NCI-H82 treated with DMSO at 0.1 percent for 48 hours (cell line): ENCODE measurements around the gene DOK4.
"Not testable (repeated sequence)": the region's sequence is repeated elsewhere in the genome, so short reads cannot be mapped to it uniquely, and the experiment has no call there.

ENCODE experiments used
- DNase-seq: peaks from one replicate; lab custom pipeline; 2025; ENCODE audit not compliant: unreplicated experiment; lab: John Stamatoyannopoulos, UW

DOK4 gene

DNA sequence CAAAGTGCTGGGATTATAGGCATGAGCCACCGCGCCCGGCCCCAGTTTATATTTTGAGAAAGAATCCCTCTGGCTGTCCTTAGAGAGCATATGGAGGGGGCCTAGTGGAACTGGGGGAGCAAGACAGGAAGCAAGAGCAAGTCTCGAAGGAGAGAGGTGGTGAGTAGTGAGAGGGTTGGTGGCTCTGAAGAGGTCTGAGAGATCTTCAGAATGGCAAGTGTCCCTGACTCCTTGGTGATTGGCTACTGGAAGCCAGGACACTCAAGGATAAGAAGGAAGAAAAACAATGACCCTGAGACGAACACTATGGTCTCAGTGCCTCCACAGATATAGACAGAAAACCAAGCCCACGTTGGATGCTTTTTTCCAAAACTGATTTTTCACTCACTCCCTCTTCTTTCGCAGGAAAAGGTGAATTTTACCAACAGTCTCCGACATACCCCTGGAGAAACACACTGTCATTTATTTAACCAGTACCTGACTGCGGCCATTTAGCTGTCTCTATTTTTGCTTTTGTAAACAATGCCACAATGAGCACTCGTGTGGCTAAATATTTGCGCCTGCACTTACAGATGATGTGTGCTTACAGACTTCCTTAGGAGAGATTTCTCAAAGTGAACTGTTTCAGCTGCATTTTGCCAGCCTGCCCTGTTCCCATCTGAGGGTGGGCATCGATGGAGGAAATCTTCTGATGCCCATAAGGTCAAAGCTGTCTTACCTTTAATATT, 15.9 kb upstream of the DOK4 start:
- no peak for DNase-seq

- DNase-seq, result no peak
Measured at GRCh38 chr16:57501492-57501891, 15.2 kb upstream of the DOK4 start.

- no peak for DNase-seq
Measured at GRCh38 chr16:57500578-57501111, 14.4 kb upstream of the DOK4 start.

DNA sequence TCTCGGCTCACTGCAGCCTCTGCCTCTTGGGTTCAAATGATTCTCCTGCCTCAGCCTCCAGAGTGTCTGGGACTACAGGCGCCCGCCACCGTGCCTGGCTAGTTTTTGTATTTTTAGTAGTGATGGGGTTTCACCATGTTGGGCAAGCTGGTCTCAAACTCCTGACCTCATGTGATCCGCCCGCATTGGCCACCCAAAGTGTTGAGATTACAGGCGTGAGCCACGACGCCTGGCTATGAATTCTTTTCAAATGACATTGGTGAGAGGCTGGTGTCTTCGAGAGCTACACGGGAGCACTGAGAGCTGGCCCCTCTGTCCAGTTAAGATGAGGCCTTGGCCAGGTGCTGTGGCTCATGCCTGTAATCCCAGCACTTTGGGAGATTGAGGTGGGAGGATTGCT, 13.6 kb upstream of the DOK4 start:
- DNase-seq, result not testable (repeated sequence)

DNA sequence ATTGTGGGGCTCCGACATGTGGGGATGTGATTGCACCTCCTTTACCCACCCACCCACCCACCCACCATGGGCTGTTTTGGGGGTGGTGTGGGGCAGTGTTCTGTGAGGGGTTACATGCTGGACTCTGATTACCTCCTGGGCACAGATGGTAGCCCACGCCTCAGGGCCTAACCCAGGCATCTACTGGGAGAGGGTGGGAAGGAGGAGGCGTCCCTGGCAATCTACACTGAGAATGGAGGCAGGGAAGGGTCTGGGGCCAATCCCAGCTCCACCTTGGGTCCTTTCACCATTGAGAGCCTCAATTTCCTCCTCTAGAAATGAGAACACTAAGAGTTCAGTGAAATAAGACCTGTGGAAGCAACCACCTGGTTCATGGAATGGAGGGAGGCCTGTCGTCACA, 11.7 kb upstream of the DOK4 start:
- no peak for DNase-seq

DNA sequence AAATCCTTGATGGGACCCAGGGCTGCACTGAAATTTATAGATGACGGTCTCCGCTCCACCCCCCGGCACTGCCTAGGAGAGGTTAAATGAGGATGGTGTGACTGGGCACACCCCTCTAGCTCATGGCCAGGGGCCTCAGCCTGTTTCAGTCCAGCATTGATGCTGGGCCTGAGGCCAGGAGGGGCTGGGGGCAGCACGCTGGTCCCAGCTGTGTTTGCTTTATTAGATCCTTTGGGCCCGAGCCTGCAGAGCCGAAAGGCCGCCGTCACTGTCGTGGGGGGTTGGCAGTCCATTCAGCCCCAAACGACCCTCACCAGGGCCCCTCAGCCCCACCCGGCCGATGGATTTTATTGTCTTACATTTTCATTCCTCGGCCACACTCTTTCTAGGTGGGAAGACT, 10.8 kb upstream of the DOK4 start:
- no peak for DNase-seq

GRCh38 chr16:57493767-57494166, 7.5 kb upstream of the DOK4 start:
- no peak for DNase-seq

- no peak for DNase-seq
Measured at GRCh38 chr16:57489229-57489628, 2.9 kb upstream of the DOK4 start.

GRCh38 chr16:57486858-57487834, 853 bp upstream of the DOK4 start:
- DNase-seq, result no peak

- DNase-seq, result no peak
Measured at GRCh38 chr16:57485091-57485915, 990 bp downstream of the DOK4 start.

GRCh38 chr16:57484515-57485005, 1.7 kb downstream of the DOK4 start:
- no peak for DNase-seq

DNA sequence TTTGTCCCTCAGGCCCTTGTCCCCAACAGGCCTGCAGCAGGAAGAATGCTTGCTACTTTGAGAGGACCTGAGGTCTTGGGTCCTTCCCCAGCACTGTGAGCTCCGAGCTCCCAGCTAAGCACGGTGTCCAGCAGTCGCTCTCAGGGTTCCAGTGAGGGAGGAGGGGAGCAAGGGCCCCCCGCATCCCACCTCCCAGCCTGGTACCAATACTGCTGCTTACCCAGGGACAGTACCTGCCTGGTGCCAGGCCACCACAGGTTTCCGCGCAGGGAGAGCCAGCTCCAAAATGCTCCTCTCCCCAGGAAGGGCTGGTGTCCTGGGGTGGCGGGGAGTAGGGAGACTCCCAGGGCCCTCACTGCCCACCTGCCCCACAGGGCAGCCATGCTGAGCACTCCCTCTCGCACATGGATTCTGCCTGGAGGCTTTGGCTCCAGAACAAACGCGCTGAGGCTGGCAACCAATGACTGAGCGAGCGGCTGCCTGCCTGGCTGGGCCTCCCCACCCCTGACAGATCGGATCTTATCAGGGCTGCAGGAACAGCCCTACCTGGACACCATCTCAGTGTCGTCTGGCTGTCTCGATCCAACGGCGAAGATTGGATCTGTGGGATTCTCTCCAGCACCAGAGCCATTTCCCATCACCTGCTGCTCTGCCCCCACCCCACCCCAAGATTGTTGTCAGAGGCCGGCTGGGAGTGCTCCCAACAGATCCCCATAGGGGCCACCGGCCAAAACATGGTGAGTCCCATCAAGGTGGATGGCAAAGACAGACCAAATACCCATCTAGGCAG, 2.4 kb downstream of the DOK4 start:
- no peak for DNase-seq

- DNase-seq, result no peak
Measured at GRCh38 chr16:57482845-57483545, 3.3 kb downstream of the DOK4 start.

- DNase-seq, result no peak
Measured at GRCh38 chr16:57481421-57481820, 4.9 kb downstream of the DOK4 start.

- DNase-seq, result no peak
Measured at GRCh38 chr16:57480754-57481230, 5.5 kb downstream of the DOK4 start.

DNA sequence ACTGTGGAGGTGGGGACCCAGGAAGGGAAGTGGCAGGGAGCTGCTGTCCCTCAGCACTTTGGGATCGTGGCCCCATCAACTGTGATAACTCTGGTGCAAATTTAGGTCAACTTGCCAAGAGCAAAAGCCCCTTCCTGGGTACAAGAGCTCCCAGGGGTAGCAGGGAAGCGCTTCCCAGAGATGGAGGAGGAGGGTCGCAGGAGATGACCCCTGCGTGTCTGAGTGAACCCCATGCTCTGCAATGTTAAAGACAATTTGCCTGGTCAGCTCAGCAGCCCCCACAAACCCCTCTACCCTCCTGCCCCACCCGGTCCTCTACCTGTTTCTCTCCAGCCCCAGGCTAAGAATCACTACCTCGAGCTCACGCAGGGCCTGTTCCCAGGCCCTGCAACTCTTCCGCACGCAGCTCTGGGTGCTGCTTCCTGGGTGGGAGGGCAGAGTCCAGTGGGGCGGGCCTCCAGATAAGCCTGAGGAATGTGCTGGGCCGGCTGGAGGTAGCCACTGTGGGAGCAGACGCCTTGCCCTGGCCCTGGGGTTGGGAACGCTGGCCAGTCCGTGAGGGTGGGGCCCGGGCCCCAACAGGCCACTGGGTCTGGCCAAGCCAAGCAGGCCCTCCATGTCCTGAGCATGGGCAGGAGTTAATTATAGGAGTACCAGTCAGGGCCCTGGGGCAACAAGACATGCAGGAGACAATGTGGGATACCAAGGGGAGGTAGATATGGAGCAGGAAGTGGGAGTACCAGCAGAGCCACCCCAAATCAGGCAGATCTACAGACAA, 6.1 kb downstream of the DOK4 start:
- DNase-seq, result no peak

GRCh38 chr16:57479205-57479975, 6.9 kb downstream of the DOK4 start:
- no peak for DNase-seq
